Ishikawa (cell line): ENCODE data around the gene ZRANB1.

Experiments
- CEBPB ChIP-seq: IDR thresholded peaks from 2 replicates; pipeline ENCODE4 v1.6.1; 2012
- CREB1 ChIP-seq: IDR thresholded peaks from 2 replicates; pipeline ENCODE4 v1.6.1; 2012; ENCODE audit warnings: low read depth
- EGR1 ChIP-seq: IDR thresholded peaks from 2 replicates; pipeline ENCODE4 v1.6.1; 2012
- EP300 ChIP-seq: IDR thresholded peaks from 2 replicates; pipeline ENCODE4 v1.6.1; 2012; ENCODE audit warnings: borderline replicate concordance
- FOXM1 ChIP-seq: IDR thresholded peaks from 2 replicates; pipeline ENCODE4 v1.6.1; 2012; ENCODE audit warnings: low read depth, borderline replicate concordance
- MAX ChIP-seq: IDR thresholded peaks from 2 replicates; pipeline ENCODE4 v1.6.1; 2012
- NFIC ChIP-seq: IDR thresholded peaks from 2 replicates; pipeline ENCODE4 v1.6.1; 2012
- RAD21 ChIP-seq: IDR thresholded peaks from 2 replicates; pipeline ENCODE4 v1.6.1; 2012; ENCODE audit warnings: low read depth
- REST ChIP-seq: IDR thresholded peaks from 2 replicates; pipeline ENCODE4 v1.6.1; 2012; ENCODE audit warnings: low read depth, mild to moderate bottlenecking
- TAF1 ChIP-seq: IDR thresholded peaks from 2 replicates; pipeline ENCODE4 v1.6.1; 2012; ENCODE audit warnings: low read depth, mild to moderate bottlenecking
- TCF12 ChIP-seq: IDR thresholded peaks from 2 replicates; pipeline ENCODE4 v1.6.1; 2012; ENCODE audit warnings: low read depth
- TEAD4 ChIP-seq: IDR thresholded peaks from 2 replicates; pipeline ENCODE4 v1.6.1; 2012
- USF1 ChIP-seq: IDR thresholded peaks from 2 replicates; pipeline ENCODE4 v1.6.1; 2012
- YY1 ChIP-seq: IDR thresholded peaks from 2 replicates; pipeline ENCODE4 v1.6.1; 2012; ENCODE audit warnings: low read depth
- ZBTB7A ChIP-seq: IDR thresholded peaks from 2 replicates; pipeline ENCODE4 v1.6.1; 2012; ENCODE audit warnings: low read depth

ZRANB1 gene

GRCh38 chr10:124949543-124949942 is 7.6 kb downstream of the ZRANB1 start:
- TF ChIP-seq ZBTB7A = no peak
- no peak for TF ChIP-seq REST
- TF ChIP-seq TCF12 = no peak
- no peak for TF ChIP-seq MAX
- TF ChIP-seq EP300 = no peak
- TF ChIP-seq RAD21 = no peak
- no peak for TF ChIP-seq TEAD4
- TF ChIP-seq CREB1 = no peak
- TF ChIP-seq CEBPB = no peak
- TF ChIP-seq TAF1 = no peak
- no peak for TF ChIP-seq FOXM1
- no peak for TF ChIP-seq EGR1
- TF ChIP-seq NFIC = no peak
- TF ChIP-seq YY1 = no peak
- TF ChIP-seq USF1 = no peak

GRCh38 chr10:124952123-124952522 is 10.2 kb downstream of the ZRANB1 start:
- TF ChIP-seq EGR1 (no peak), REST (no peak)

GRCh38 chr10:124953421-124953820 is 11.5 kb downstream of the ZRANB1 start:
- TF ChIP-seq YY1 = no peak
- no peak for TF ChIP-seq REST
- no peak for TF ChIP-seq RAD21
- no peak for TF ChIP-seq FOXM1
- no peak for TF ChIP-seq TEAD4
- TF ChIP-seq USF1 = no peak
- no peak for TF ChIP-seq CEBPB
- TF ChIP-seq TCF12 = no peak
- TF ChIP-seq ZBTB7A = no peak
- TF ChIP-seq MAX = no peak
- no peak for TF ChIP-seq EP300
- no peak for TF ChIP-seq NFIC
- TF ChIP-seq TAF1 = no peak

- TF ChIP-seq TAF1 (no peak), YY1 (no peak)
Measured at GRCh38 chr10:124955243-124955642, 13.3 kb downstream of the ZRANB1 start.

GRCh38 chr10:124955868-124956267 is 13.9 kb downstream of the ZRANB1 start:
- TF ChIP-seq REST = no peak
- TF ChIP-seq YY1 = no peak
- TF ChIP-seq TEAD4 = no peak
- no peak for TF ChIP-seq EP300
- no peak for TF ChIP-seq TAF1
- TF ChIP-seq ZBTB7A = no peak
- TF ChIP-seq USF1 = no peak
- TF ChIP-seq FOXM1 = no peak
